ENCODE measurements around the gene AKAP10. TPM values are rescaled to one million over a fixed set of nuclear protein-coding genes. Genes with fewer than 3 reads are reported as not detected.

The AKAP10 gene
- total and polyA plus RNA-seq, 2 donors (not counting 3 experiments of a cell fraction or from before 2014, with no cell fraction given): 10.0 to 27.1 TPM

- Histone ChIP-seq H3K4me1 (ENCODE audit: control insufficient read depth, extremely low read depth, insufficient read depth, low read length) (no peaks in the 10 kb centered on the region), H2AFZ (ENCODE audit: low read depth, low read length) (no peak overlapping the region), H3K79me2 (ENCODE audit: control insufficient read depth, insufficient read depth, low read length) (no peaks in the 10 kb centered on the region), H3K9me1 (replicated peaks; ENCODE audit: control insufficient read depth, extremely low read depth, insufficient read depth, low read length) (no peaks in the 10 kb centered on the region), H3K9me3 (replicated peaks; ENCODE audit: control insufficient read depth, insufficient read depth, low read length) (no peaks in the 10 kb centered on the region), H3K9ac (replicated peaks; ENCODE audit: extremely low read depth, insufficient read depth, low read length) (no peak overlapping the region), H3K36me3 (ENCODE audit: control insufficient read depth in 2 of 2, extremely low read depth in 1 of 2, insufficient read depth in 2 of 2, low read length in 2 of 2) (no peaks in the 10 kb centered on the region), H3K4me2 (ENCODE audit: insufficient read depth, low read length) (no peak overlapping the region), H3K4me3 (replicated peaks in 1 of 3; ENCODE audit: insufficient read depth in 1 of 3, low read depth in 1 of 3, low read length in 3 of 3) (no peak overlapping the region), H3K27me3 (ENCODE audit: control insufficient read depth in 2 of 2, insufficient read depth in 2 of 2, low read length in 2 of 2) (no peaks in the 10 kb centered on the region), H3K27ac (ENCODE audit: insufficient read depth, low read depth, low read length) (no peak overlapping the region), H4K20me1 (replicated peaks; ENCODE audit: control insufficient read depth, extremely low read depth, insufficient read depth, low read length) (no peaks in the 10 kb centered on the region)
- ChIA-PET POLR2A (no interaction called here), CTCF (interaction anchor here (0.9 to 1.9 kb wide), 6 partner anchors 12 to 119 kb away, joined by 3 to 11 read pairs (median 3); no protein-coding TSS in a partner anchor)
- DNase-seq (ENCODE audit: low read depth, low spot score): no peak
- no TSS peak for BruUV-seq (replicated peaks)
- no peak for FAIRE-seq
- dilution Hi-C loops (cut with MboI; ENCODE audit: extremely low pct_ligation_motif_present, low sequenced_read_pairs) (no loop called here), intact Hi-C loops (cut with micrococcal nuclease) (no loop called here)
- TF ChIP-seq JUN (IDR thresholded peaks at IDR 0.05; ENCODE audit: borderline replicate concordance, insufficient read depth, insufficient read length, low read depth): no peak
- no peak for TF ChIP-seq POLR2AphosphoS5 (IDR thresholded peaks at IDR 0.05; ENCODE audit: insufficient read depth, low read depth, low read length)
- no peak for TF ChIP-seq GATA2 (IDR thresholded peaks at IDR 0.05; ENCODE audit: insufficient read depth, insufficient read length, low read depth, low read length)
- no peak for TF ChIP-seq MAX (IDR thresholded peaks at IDR 0.05; ENCODE audit: insufficient read depth, insufficient read length)
- no peak for TF ChIP-seq POLR2A (IDR thresholded peaks at IDR 0.05; ENCODE audit: low read depth, low read length)
These were observed 18.9 kb upstream of the AKAP10 start for GRCh38 chr17:19996502-19996901.

GRCh38 chr17:19996086-19996485, 18.5 kb upstream of the AKAP10 start:
- Histone ChIP-seq H3K4me1 (ENCODE audit: control insufficient read depth, extremely low read depth, insufficient read depth, low read length) (no peaks in the 10 kb centered on the region), H3K4me3 (replicated peaks in 1 of 3; ENCODE audit: insufficient read depth in 1 of 3, low read depth in 1 of 3, low read length in 3 of 3) (no peak overlapping the region), H3K27ac (ENCODE audit: insufficient read depth, low read depth, low read length) (no peak overlapping the region), H3K36me3 (ENCODE audit: control insufficient read depth in 2 of 2, extremely low read depth in 1 of 2, insufficient read depth in 2 of 2, low read length in 2 of 2) (no peaks in the 10 kb centered on the region), H3K27me3 (ENCODE audit: control insufficient read depth in 2 of 2, insufficient read depth in 2 of 2, low read length in 2 of 2) (no peaks in the 10 kb centered on the region), H4K20me1 (replicated peaks; ENCODE audit: control insufficient read depth, extremely low read depth, insufficient read depth, low read length) (no peaks in the 10 kb centered on the region), H2AFZ (ENCODE audit: low read depth, low read length) (no peak overlapping the region), H3K9ac (replicated peaks; ENCODE audit: extremely low read depth, insufficient read depth, low read length) (no peak overlapping the region), H3K9me1 (replicated peaks; ENCODE audit: control insufficient read depth, extremely low read depth, insufficient read depth, low read length) (no peaks in the 10 kb centered on the region), H3K79me2 (ENCODE audit: control insufficient read depth, insufficient read depth, low read length) (no peaks in the 10 kb centered on the region), H3K9me3 (replicated peaks; ENCODE audit: control insufficient read depth, insufficient read depth, low read length) (no peaks in the 10 kb centered on the region), H3K4me2 (ENCODE audit: insufficient read depth, low read length) (no peak overlapping the region)
- TF ChIP-seq POLR2AphosphoS5 (IDR thresholded peaks at IDR 0.05; ENCODE audit: insufficient read depth, low read depth, low read length) (no peak), FOS (IDR thresholded peaks at IDR 0.05; ENCODE audit: borderline replicate concordance, insufficient read depth, low read length) (no peak), POLR2A (IDR thresholded peaks at IDR 0.05; ENCODE audit: low read depth, low read length) (no peak), GATA2 (IDR thresholded peaks at IDR 0.05; ENCODE audit: insufficient read depth, insufficient read length, low read depth, low read length) (no peak), CTCF (IDR thresholded peaks at IDR 0.05; ENCODE audit: extremely low read depth in 1 of 2, insufficient read depth in 1 of 2, low read depth in 1 of 2, low read length in 2 of 2) (no peak), MYC (IDR thresholded peaks at IDR 0.05; ENCODE audit: low read depth, low read length) (no peak), JUN (IDR thresholded peaks at IDR 0.05; ENCODE audit: borderline replicate concordance, insufficient read depth, insufficient read length, low read depth) (no peak), EZH2 (IDR thresholded peaks at IDR 0.05; ENCODE audit: borderline replicate concordance, low read depth, low read length, severe bottlenecking) (no peak), MAX (IDR thresholded peaks at IDR 0.05; ENCODE audit: insufficient read depth, insufficient read length) (no peak)
- no TSS peak for BruUV-seq (replicated peaks)
- no peak for FAIRE-seq
- dilution Hi-C loops (cut with MboI; ENCODE audit: extremely low pct_ligation_motif_present, low sequenced_read_pairs): no loop called here
- ChIA-PET CTCF (interaction anchor here (0.9 to 1.9 kb wide), 6 partner anchors 12 to 120 kb away, joined by 3 to 11 read pairs (median 3); no protein-coding TSS in a partner anchor), POLR2A (no interaction called here)
- DNase-seq (ENCODE audit: low read depth, low spot score): no peak
- intact Hi-C loops (cut with micrococcal nuclease): no loop called here
